ENCODE measurements around the gene ANKLE1.
A peak's percentile ranks its signal among the peaks of the same experiment; 100 is the strongest.
"Not testable (repeated sequence)": the region's sequence is repeated elsewhere in the genome, so short reads cannot be mapped to it uniquely, and the experiment has no call there.

The ANKLE1 gene

DNA sequence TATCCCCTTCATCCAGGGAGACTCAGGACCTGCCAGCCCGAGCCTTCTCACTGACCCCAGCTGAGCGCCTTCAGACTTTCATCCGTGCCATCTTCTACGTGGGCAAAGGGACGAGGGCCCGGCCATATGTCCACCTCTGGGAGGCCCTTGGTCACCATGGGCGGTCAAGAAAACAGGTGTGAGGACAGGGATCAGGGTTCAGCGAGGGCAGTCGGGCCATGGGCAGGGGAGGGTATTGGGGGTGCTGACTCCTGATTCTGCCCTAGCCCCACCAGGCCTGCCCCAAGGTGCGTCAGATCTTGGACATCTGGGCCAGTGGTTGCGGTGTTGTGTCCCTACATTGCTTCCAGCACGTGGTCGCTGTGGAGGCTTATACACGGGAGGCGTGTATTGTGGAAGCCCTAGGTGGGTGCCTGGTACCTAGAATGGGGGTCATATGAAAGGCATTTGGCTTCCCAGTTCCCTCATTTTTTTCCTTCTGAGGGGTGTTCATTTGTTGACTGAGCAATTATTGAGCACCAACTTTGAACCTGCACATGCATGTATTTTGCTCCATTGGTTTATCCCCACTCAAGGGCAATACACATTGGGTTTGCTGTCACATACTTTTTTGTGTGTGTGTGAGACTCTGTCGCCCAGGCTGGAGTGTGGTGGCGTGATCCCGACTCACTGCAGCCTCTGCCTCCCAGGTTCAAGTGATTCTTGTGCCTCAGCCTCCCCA, 3.9 kb downstream of the ANKLE1 start:
- DNase-seq, result no peak

DNA sequence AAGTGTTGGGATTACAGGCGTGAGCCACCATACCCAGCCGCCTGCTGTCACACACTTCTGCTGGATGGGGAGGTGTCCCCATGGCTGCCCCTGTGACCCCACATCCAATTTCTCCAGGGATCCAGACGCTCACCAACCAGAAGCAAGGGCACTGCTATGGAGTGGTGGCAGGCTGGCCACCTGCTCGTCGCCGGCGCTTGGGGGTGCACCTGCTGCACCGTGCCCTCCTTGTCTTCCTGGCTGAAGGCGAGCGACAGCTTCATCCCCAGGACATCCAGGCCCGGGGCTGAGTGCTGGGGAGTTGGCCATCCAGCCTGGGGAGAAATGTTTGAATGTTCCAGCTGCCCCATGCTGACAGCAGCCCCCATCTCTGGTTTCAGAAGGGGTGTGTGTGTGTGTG, 4.6 kb downstream of the ANKLE1 start:
- no peak for DNase-seq

DNA sequence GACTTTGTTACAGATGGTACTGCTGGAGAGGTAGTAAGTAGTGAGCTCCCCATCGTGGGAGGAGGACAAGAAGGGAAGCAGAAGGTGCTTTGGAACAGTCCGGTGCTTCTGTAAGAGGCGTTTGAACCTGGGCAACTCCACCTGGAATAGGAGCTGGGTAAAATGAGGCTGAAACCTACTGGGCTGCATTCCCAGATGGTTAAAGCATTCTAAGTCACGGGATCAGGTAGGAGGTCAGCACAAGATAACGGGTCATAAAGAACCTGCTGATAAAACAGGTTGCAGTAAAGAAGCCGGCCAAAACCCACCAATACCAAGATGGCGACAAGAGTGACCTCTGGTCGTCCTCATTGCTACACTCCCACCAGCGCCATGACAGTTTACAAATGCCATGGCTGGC, 5.1 kb downstream of the ANKLE1 start:
- no peak for DNase-seq

DNA sequence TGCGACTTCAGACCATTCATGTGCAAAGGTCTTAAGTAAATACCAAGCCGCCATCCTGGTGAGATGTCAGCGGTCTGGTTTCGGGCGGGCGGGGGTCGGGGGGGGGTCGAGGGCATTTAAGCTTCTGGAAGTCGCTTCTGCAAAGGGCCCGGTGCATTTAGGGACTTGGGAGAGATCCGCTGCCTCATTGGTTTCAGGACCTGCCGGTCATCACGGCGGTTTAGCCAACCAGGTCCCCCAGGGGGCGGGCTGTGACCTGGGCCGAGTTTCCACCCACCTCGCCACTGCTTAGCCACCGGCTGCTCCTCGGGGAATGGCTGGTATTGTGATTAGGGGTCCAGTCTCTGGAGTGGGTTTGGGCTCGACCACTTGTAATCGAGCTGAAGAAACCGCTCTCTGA, 7.8 kb downstream of the ANKLE1 start:
- DNase-seq, result peak; percentile 39

DNA sequence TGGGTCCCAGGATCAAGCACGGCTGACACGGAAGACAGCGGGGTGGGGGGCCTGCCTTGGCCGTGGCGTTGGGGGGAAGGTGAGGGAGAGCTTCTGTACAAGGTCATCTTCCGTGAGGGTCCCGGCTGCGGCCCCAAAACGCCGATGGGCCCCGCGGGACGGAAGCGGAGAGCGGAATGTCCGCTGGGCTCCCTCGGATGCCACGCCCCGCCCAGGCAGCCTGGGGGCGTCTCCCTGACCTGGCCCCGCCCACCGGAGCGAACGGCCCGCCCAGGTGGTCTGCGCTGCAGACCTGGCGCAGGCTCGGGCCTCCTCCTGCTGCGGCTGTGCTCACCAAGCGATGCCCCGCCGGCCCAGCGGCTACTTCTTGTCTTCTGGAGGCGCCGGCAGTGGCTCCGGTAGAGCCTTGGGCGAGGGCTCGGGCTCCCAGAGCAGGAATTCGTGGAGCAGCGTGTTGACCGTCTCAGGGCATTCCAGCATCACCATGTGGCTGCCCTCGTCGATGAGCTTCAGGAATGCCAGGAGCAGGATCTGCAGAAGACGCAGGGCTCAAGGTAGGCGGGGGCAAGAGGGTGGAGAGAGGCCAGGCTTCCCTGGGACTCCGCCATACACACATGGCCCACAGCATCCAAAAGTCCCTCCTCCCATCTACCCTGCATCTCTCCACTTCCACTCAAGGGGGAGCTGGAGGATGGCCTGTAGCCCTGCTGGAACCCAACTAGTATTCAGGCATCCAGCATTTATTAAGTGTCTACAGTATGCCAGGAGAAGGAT, 10.8 kb downstream of the ANKLE1 start:
- peak; percentile 80 for DNase-seq

DNA sequence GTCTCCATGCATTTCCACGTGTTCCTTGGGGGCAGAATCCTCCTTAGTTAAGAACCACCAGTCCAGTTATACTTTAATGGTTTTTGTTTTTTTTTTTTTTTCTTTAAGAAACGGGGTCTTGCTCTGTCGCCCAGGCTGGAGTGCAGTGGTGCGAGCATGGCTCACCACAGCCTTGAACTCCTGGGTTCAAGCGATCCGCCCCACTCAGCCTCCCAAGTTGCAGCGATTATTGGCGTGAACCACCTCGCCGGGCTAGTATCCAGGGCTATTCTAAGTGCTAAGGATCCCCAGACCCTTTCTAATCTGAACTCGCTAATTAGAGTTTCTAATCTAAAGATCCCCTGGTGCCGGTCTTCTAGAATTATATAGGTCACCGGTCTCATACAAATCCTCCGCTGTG, 11.9 kb downstream of the ANKLE1 start:
- no peak for DNase-seq

DNA sequence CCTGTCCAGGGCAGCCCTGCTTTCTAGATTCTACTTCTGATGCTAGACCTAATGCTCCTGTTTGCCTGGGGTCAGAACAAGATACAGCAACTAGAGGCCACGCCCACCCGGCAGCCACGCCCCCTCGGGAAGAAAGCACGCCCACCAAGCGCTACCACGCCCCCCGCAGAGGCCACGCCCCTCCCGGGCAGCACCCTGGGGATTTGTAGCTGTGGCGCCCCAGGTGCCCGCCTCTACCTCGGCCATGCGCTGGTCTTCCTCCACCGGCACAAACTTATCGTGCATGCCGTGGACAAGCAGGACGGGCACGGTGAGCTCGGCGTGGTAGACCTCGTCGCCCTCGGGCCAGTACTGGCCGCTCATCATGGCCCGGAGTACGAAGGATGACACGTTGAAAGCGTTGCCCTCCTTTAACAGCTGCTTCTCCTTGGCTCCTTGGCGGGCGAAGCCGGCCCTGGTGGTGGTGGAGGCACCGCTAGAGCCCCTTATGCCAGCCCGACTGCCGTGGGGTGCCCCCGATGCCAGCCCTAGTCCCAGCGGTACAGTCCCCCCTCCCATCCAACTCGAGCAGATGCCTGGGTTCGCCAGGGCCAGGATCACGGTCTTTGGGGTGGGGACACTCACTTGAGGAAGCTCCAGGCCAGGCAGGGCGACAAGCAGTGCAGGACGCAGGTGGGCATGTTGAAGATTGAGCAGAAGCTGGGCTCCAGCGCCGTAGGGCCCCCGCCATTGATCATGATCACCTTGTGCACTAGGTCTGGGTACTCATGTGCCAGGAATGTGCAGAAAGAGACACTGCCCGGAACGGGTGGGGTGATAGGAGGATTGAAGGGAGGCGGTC, 12.6 kb downstream of the ANKLE1 start:
- DNase-seq, result peak; percentile 45

DNA sequence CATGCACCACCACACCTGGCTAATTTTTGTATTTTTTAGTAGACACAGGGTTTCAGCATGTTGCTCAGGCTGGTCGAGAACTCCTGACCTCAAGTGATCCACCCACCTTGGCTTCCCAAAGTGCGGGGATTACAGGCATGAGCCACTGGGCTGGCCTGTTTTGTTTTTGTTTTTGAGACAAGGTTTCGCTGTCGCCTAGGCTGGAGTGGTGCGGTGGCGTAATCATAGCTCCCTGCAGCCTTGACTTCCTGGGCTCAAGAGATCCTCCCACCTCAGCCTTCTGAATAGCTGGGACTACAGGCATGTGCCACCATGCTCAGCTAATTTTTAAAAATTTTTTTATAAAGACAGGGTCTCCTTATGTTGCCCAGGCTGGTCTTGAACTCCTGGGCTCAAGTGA, 13.8 kb downstream of the ANKLE1 start:
- not testable (repeated sequence) for DNase-seq

DNA sequence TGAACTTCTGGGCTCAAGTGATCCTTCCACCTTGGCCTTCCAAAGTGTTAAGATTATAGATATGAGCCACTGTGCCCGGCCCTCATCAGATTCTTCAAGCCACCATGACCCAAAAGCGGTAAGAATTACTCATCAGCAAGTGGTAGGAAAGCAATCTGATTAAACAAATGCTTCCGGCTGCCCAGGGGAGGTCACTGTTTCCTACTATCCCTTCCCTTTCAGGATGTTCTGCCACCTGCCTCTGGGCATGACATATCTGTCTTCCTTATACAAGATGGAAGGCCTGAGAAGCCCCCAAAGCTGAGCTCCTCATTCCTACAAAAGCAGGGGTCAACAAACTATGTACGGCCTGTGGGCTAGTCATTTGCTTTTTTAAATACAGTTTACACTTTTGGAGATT, 14.6 kb downstream of the ANKLE1 start:
- DNase-seq, result no peak

DNA sequence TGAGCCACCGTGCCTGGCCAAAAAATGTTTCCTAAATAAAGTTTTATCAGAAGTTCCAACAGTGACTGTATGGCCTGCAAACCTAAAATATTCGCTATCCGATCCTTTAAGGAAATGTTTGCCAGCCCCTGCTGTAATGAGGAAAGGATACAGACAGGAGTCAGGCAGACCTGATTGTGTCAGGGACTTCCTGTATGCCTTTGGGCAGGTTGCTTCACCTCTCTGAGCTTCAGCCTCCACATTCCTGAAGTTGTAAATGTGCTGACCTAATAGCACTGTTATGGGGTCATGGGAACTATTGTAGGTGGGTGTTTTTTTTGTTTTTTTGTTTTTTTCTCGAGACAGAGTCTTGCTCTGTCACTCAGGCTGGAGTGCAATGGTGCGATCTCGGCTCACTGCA, 15.3 kb downstream of the ANKLE1 start:
- DNase-seq, result no peak

DNA sequence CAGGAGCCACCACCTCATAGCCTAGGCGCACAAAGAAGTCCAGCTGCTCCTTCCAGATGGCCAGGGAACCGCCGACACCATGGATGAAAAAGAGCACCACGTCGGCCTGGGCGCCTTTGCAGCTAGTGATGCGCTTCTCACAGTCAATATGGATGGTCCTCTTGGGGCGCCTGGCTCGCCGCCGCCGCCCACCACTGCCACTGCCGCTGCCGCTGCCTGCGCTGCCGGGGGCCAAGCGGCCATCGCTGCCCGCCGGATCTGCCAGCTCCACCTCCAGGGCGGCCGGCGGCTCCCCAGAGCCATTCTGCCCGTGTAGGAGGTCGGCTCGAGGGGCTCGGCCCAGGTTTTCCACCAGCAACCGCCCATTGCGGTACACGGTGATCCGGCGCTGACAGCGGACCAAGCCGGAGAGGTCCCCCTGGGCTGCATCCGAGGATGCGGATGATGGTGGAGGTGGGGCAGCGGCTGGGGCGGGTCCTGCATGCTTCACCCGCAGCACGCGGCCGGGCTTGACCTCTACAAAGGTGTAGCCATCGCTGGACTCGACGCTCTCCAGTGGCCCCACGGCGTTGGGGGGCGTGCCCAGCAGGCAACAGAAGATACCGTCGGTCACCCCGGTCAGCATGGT, 19.4 kb downstream of the ANKLE1 start:
- DNase-seq, result no peak

DNA sequence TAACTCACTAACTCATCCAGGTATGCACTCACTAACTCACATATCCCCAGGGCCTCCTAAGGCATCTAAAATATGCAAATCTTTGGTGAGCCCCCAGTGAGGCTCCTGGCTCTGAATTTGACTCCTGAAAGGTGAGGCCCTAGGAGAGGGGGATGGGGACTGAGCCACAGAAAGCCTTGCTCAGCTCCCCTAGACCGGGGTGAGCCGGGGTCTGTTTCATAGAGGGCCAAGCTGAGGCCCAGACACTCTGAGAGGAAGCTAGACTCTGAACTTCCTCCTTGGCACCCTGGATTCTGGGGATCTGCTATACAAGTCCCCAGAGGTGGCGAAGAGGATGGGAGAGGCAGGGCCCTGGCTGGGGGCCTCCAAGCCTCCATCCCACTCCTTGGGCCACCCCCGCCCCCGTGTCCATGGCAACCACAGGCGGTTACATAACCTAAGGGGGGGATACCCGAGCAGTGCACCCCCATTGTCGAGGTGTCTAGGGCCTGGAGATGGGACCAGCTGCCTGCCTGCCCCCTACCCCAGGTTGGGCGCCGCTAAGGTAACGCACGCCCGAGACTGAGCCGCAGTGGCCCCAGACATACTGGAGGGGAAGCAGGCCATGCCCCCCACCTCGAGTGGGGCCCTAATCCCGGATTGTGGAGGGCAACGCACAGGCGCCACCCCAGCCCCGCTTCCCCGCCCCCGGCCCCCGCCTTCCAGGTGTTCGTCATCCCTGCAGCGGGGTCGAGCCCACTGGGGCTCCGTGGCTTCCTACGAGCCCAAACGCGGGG, 20.9 kb downstream of the ANKLE1 start:
- peak; percentile 16 for DNase-seq

DNA sequence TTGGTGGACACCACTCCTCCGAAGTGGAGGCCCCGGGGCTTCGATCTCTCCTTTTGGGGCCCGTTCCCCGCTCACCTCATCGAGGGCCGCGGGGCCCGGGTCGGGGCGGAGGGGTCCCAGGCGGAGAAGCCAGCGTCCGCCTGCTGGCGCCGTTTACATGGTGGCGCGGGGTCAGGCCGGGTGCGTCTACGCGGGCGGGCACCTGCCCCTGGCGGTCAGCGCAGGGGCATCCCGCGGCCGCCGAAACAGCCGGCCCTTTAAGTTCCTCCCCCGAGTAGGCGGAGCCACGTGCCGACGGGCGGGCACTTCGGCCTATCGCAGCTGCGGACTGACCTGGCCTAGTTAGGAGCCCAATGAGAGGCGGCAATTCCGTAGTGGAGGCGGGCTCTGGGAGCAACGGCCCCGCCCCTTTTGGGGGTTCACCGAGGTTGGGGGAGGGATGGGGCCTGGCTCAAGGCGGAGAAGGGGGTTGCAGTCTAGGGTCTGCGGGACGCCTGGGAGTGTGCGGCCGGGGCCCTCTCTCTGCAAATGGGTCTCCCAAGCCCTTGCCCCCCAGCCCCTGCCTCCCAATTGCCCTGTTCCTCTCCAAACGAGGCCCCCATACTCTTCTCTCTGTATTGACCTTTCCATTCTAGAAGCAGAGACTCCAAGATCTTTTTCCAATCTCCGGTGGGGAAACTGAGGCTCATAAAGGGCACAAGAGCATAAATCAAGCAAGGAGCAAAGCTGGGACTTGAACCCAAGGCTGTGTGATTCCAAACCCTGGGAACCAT, 21.7 kb downstream of the ANKLE1 start, which contains the start of gene ABHD8:
Gene ABHD8 (minus strand): TSS at position 259 of the 773 bp plus-strand sequence. CDS start 1,809 bp downstream, outside the sequence.
- peak; percentile 95 for DNase-seq

DNA sequence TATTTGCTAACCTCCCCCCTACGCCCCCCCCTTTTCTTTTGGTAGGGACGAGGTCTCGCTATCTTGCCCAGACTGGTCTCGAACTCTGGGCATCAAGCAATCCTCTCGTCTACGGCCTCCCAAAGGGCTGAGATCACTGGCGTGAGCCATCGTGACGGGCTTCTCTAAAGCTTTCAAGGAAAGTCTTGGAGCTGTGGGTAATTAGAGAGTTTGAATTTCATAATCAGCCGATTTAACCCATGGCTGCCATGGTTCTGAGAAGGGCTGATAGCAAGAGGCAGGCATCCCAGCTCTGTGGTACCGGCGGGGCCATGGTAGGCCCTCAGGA, 22.2 kb downstream of the ANKLE1 start:
- DNase-seq, result no peak

DNA sequence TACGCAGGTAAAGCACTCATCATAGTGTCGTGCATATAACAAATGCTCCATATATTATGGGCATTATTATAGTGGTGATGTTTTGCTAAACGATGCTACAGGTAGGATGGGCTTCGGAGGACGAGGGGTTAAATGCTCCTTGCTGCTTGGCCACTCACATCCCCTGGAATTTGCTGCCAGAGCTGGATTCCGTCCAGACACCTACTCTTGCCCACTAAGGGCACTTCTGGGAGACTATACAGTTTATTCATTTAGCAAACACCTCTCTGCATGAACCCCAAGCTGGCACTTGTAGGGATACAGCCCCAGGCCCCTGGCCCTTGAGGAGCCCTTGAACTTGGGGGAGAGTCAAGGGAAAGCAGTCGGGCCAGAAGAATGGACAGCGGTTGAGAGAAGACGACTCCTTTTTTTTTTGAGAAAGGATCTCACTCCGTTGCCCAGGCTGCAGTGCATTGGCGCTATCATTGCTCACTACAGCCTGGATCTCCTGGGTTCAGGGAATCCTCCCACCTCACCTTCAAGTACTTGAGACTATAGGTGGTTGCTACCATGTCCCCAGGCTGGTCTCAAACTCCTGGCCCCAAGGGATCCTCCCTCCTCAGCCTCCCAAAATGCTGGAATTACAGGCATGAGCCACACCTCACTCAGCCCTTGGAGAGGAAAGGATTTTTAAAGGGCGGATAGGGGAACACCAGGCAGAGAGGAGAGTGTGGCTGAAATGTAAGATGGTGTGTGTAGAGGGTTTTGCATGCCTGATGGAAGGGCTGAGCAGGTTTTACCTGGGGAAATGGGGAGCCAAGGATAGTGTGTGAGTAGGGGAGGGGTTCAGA, 22.9 kb downstream of the ANKLE1 start:
- no peak for DNase-seq

DNA sequence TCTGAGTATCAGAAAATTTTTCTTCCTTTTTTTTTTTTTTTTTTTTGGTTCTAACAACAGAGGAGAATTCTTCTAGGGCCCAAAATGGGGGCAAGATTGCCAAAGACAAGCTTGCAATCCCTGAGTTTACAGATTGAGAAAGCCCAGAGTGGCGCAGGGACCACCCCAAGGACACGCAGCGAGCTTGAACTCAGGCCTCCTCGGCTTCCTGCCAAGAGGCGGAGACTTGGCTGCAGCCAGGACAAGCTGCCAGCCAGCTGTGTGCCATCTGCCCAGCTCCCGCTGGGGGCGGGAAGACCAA, 23.5 kb downstream of the ANKLE1 start:
- no peak for DNase-seq

DNA sequence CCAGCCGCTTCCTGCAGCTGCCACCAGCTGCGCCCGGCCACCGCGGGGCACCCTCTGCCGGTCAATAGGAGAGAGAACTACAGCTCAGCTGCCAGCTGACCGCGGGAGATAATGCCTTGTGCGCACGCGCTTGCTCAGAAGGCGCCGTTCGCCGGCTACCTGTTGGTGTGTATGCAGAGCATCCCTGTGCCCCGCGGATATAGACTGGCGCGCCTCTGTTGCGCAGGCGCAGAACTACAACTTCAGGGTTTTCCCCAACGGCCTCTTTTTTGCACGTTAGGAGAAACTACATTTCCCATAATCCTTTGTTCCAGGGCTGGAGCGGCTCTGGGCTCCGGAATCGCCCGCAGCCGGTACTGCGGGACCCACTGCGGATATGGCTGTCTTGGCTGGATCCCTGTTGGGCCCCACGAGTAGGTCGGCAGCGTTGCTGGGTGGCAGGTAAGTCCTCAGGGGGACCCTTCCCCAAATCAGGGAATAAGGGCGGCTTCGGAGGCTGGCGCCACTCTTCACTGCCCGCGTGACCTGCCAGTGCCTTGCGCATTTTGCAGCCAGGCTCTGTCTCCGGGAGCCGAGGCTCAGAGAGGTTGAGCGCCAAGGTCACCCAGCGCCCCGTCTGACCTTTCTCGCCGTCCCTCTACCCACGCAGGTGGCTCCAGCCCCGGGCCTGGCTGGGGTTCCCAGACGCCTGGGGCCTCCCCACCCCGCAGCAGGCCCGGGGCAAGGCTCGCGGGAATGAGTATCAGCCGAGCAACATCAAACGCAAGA, 24.0 kb downstream of the ANKLE1 start, which contains the start of gene MRPL34:
Gene MRPL34 (plus strand): TSS at position 356 of the 768 bp plus-strand sequence. CDS start 21 bp downstream, at position 377.
- DNase-seq, result peak; percentile 97

DNA sequence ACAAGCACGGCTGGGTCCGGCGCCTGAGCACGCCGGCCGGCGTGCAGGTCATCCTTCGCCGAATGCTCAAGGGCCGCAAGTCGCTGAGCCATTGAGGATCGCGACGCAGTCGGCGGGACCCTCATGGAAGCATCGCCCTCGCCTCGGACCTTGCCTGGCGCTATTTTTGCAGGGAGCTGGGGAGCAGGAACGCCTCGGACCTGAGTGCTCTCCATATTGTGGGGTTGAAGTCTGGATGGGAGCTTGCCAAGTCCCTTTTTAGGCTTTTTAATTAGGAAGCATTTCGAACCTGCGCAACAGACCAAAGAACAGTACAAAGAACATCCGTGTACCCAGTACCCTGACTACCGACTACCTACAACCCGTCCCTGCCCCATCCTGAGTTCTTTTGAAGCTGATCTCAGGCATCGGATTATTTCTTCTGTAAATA, 24.6 kb downstream of the ANKLE1 start:
- no peak for DNase-seq

DNA sequence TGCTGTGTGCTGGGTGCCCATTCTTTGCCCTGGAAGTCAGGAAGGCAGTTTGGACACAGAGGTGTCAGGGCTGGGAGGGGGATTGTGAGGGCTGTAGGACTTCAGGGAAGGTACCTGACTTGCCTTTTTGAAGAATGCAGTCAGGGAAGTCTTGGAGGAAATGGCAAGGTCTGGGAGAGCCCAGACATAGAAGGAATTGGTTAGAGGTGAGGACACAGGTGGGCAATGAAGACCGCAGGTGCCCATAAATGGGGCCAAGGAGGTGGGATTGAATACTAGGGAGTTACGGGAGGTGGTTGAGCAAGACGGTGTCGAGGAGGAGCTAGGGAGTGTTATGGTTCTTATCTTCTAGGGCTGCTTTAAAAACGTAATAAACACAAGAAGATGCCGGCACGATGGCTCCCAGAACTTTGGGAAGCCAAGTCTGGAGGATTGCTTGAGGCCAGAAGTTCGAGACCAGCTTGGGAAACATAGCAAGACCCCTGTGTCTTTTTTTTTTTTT, 26.2 kb downstream of the ANKLE1 start:
- DNase-seq, result no peak

Measured in CD4-positive, alpha-beta T cell treated with Interleukin-6 for 4 hours (primary cell).